NOMO-1 (cell line): ENCODE results near the gene RPS26.
"Not testable (repeated sequence)": the region's sequence is repeated elsewhere in the genome, so short reads cannot be mapped to it uniquely, and the experiment has no call there.

Source experiments
- DNase-seq, 2 experiments: peaks; one replicate each; lab custom pipeline; 2025; ENCODE audit not compliant: unreplicated experiment in 2 of 2; lab: John Stamatoyannopoulos, UW

The RPS26 gene

DNA sequence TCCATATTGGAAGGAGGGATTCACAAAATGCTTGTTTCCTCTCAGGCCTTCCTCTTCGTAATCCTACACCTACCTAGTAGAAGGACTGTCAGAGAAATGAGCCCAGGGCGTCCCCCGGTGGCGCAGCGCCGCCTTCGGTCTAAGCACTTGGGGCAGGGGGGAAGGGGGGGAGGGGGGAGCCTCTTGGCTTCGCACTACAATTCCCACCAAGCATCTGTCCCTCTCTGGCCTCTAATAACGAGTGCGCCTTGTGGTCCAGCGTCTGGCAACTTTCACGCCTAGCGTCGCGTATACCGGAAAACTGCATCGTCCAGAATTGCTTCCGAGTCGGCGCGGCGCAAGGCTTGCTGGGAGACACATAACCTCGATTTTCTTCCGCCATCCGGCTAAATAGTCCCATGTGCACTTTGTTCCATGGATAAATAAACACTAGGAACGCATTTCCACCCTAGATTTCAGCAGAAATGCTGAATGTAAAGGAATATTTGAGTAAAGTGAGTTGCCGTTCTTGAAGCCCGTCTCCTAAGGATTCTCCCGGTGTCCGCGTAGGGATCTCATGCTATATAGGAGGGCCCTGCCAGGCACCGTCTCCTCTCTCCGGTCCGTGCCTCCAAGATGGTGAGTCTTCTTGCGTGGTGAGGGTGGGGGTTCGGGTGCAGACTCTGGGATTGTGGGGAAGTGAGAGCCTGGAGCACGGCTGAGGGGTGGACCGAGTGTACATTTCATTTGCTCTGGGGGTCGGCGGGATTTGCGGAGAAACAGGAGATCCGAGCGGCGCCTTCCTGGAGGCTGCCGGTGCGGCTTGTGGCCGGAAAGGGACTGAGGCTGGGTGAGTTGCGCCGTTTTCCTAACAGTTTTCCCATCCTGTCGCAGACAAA lies at the start of gene RPS26:
RPS26 (plus strand) TSS at position 367 of the 878 bp plus-strand sequence; CDS start at position 616, 249 bp downstream.
- peak; percentile 98 to 99 for DNase-seq

DNA sequence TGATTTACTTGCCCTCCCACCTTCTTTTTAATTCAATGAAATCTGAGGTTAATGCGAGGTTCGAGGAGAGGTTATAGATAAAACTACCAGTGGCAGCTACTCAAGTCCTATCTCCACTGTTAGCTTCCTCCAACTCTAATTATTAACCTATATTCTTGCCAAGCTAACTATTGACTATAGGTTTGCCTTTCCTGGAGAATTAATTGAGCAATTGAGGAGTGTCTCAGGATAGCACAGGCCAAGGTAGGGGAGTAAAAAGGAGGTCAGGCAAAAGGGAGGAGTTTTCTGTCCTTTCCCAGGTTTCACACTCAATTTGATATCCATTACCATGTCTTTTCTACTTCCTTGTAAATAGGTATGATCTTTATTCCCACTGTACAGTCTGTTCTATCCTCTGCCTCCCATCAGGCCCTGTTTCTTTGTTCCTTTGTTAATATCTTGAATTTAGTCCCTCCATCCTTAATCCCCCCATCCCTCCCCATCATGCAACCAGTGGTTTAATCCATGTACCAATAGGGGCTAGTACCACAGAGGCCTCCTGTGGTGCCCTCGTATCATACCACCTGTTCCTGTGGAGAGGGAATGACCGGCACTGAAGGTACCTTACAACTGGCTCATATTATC lies 48.4 kb upstream of the RPS26 start:
- DNase-seq = no peak

DNA sequence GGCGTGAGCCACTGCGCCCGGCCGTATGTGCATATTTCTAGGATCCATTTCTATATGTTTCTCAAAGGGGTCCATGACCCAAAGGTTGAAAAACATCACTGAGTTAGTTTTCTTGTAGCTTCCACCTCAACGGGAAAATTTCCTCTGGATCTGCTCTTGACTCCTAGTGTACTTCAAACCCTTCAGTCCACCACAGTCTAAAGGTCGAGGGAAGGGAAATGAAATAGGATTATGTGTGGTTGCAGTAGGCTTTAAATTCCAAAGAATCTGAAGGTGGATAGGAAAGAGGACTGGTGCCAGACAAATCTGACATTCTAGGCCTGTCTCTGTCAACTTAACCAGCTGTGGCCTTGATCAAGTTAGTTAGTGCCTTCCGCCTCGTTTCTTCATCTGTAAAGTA lies 46.4 kb upstream of the RPS26 start:
- DNase-seq = no peak

DNA sequence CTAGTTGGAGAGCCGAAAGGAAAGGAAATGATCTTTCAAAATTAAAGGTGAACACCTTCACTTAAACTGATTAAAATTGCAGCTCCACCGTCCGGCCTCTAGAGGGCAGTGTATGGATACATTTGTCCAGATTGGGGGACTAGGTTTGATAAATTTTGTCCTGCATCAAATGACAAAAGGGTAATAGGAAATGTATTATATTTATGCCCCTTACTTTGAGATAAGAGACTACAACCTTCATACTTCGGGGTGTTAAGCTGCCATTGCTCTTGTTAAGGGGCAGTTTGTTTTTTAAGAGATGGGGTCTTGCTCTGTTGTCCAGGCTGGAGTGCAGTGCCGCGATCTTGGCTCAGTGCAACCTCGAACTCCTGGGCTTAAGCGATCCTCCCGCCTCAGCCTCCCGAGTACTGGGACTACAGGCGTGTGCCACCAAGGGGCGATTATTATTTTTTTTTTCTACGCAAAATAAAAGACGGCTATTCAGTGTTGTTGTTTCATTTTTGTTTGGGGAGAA lies 45.5 kb upstream of the RPS26 start:
- peak; percentile 43 to 68 for DNase-seq

DNA sequence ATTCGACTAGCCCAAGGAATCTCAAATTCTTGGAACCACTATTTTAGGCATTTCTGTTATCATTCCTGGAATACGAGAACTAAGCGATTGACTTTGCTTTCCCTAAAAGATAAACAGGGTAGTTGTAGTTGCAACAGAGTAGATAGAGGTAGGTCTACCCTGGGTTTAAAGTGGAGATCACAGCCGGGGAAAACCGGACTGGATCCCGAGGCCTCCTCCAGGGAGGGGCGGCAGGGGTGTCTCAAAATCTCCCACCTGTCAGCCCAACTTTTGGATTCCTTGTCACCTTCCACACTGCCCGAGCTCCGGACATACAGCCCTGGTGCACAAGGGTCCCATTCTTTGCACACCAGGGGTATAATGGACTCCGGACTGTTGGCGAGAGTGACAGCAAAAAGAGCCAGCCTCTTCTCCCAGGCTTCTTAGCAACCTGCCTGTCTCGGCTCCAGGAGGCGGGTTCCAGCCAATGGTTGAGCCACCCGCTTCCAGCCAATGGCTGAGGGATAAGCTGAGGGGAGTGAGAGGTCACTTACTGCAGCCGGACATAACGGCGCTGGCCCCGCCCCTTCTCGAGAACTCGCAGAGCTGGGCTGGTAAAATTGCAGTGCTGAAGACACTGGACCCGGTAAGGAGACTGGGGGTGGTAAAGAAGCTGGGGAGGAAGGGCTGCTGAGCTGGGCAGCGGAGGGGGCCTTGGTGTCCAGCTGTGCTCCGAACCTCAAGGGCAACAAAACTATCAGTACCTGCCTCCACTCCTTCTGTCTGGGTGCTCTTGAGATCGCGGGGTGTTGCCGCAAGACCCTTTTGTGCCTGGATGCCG lies 44.8 kb upstream of the RPS26 start, which contains the start of gene SUOX:
SUOX (plus strand) TSS at position 562 of the 820 bp plus-strand sequence. CDS start 4,946 bp downstream, outside the sequence.
- DNase-seq = peak; percentile 90 to 97

DNA sequence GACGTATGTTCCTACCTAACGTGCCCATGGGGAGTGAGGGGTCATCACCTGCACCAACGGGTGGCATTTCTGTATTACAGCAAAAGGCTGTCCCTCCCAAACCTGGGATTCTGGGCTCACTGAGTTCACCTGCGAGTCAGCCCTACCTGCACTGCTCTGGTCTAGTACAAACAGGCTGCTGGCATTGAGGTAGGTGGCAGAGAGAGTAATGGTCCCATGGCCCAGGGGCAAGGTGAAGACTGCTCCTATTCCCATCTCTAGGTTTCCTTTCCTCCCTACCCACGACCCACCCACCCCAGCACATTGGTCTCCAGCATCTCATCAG lies 44.2 kb upstream of the RPS26 start:
- no peak for DNase-seq

DNA sequence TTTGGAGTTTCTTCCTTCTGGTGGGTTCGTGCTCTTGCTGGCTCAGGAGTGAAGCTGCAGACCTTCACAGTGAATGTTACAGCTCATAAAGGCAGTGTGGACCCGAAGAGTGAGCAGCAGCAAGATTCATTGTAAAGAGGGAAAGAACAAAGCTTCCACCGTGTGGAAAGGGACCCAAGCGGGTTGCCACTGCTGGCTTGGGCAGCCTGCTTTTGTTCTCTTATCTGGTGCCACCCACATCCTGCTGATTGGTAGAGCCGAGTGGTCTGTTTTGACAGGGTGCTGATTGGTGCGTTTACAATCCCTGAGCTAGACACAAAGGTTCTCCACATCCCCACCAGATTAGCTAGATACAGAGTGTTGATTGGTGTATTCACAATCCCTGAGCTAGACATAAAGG lies 42.2 kb upstream of the RPS26 start:
- DNase-seq = not testable (repeated sequence)

DNA sequence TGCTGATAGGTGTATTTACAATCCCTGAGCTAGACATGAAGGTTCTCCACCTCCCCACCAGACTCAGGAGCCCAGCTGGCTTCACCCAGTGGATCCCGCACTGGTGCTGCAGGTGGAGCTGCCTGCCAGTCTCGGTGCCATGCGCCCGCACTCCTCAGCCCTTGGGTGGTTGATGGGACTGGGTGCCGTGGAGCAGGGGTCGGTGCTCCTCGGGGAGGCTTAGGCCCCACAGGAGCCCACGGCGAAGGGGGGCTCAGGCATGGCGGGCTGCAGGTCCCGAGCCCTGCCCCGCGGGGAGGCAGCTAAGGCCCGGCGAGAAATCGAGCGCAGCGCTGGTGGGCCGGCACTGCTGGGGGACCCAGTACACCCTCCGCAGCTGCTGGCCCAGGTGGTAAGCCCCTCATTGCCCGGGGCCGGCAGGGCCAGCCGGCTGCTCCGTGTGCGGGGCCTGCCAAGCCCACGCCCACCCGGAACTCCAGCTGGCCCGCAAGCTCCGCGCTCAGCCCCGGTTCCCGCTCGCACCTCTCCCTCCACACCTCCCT lies 41.6 kb upstream of the RPS26 start:
- not testable (repeated sequence) for DNase-seq

DNA sequence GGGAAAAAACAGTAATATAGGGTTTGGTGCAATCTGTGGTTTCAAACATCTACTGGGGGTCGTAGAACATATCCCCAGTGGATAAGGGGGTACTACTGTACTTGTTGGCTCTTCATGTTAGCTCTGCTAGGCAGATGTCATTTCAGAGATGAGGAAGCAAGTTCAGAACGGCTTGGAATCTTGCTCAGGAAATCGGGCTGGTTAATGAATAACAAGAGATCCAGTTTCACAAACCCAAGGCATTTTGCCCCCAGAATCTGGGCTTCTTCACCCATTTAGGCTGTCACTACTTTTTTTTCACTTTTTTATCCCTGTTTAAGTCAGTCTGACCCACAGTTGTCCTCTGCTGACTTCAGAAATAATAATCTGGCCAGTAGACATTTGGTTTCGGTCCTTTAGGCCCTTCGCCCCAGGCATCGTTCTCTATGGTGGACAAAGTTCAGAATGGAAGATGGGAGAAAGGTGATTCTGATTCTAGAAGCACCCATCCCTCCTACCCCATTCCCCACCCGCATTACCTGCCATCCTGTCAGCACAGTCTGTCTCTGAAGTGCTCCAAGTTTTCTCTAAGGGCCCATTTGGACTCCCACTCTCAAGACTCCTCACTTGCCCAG lies 40.1 kb upstream of the RPS26 start:
- no peak for DNase-seq

DNA sequence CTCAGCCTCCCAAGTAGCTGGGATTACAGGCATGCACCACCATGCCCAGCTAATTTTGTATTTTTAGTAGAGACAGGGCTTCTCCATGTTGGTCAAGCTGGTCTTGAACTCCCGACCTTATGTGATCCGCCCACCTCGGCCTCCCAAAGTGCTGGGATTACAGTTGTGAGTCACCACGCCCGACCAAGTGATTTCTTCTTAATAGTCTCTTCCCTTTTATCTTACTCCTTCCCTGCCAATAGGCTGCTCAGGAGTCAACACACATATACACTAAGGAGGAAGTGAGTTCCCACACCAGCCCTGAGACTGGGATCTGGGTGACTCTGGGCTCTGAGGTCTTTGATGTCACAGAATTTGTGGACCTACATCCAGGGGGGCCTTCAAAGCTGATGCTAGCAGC lies 38.3 kb upstream of the RPS26 start:
- not testable (repeated sequence) for DNase-seq

DNA sequence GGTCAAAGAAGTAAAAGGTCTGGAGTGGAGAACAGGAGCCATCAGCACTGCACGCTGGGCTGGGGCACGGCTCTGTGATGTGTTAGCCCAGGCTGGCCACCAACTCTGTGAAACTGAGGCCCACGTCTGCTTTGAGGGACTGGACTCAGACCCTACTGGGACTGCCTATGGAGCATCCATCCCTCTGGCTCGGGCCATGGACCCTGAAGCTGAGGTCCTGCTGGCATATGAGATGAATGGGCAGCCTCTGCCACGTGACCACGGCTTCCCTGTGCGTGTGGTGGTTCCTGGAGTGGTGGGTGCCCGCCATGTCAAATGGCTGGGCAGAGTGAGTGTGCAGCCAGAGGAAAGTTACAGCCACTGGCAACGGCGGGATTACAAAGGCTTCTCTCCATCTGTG lies 37.5 kb upstream of the RPS26 start:
- no peak for DNase-seq

DNA sequence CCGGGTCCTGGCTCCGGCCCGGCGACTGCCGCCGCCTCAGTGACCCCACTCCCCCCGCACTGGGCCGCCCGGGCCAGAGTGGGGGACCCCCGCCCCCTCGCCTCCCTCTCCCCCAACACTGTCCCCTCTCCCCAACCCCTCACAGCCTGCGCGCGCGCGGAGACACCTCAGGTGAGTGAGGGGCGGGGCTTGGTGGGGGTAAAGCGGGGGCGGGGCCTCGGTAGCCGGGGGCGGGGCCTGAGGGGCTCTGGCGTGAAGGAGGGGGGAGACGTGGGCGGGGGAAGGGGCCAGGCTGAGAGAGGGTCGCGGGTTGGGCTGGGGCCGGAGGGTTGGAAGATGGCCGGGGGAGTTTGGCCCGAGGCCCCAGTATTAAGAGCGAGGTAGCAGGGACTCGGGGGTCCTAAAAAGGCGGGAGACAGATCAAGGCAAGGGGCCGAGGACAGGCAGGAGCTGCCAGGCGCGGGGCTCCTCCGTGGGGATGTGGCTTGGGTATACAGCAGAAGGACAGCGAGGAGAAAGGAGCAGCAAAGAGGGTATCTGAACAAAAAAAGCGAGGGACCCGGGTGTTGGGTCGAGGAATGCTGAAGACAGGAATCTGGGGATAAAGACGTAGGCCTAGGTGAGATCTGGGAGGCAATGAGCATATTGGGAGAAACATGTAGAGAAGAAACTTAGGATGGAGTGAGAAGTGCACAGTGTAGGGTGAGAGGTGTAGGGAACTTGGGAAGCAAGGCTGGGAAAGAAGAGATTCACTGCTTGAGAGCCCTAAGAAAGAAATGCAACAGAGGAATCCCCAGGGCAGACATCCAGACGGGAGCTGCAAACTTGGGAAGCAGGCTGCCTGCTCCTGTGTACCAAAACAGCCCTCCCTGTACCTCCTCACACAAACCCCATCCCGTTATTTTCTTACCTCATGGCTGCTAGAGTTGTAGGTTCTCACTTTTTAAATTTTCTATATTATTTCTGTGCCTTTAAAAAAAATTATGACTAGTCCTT lies 33.9 kb upstream of the RPS26 start:
- no peak for DNase-seq

DNA sequence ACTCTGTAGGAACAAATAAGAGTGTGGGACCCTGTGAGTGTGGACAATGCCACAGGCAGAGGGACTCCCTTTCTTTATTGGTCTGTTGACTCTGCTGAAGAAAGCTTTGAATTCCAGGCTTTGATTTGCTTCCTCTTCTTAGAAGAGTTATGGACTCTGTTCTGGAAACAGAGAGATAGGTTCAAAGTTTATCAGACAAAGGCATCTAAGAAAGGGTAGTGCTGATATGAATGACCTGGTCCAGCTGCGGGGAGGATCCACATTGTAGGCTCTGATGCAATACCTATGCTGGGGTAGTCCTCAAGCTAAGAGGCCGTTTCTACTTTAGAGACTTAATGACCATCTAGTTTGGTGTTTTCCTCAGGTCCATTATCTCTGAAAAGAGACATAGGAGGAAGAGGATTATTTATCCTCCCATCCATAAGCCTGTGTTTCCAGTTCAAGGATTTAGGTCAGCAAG lies 31.6 kb upstream of the RPS26 start:
- DNase-seq = no peak

DNA sequence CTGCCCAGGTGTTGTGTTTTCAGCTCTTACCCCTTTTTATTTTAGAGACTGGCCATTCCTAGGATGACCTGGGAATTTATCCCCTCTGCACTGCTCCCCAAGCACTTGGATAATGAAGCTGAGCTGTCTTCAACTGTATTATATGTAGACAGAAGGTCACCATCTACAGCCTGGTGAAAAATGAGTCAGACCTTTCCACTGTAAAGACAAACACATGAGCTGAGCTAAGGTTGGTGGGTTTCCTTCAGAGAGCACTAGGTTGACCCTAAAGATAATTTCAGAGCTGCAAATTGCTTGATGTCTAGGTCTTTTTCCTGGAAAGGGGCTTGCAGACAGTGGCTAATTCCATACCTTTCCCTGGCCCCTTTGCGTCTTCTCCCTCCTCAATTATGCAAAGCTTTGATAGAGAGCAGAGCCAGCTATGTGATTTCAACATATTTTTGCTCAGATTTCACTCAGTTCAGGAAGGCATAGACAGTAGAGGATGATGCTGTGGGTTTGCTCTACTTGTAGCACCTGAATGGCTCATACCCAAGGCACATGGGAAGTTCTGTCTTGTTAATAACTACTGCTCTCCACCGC lies 30.1 kb upstream of the RPS26 start:
- no peak for DNase-seq

DNA sequence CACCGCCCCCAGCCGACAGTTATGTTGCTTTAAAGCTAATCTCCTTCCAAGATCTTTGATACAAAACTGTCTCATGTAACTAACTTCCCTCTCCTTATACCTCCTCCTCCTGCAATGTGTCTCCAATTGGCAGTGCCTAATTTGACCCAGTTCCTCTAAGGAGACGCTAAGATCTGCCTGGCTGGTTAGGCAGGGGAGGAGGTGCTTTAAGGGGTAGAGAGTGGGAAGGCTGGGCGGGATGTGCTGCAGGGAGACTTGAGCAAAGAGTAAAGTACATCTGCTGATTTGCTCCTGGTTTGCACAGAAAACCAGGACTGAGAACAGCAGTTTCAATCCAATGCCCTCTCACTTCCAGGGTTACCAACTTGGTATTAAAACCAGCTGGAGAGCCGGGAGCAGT lies 28.2 kb upstream of the RPS26 start:
- no peak for DNase-seq

DNA sequence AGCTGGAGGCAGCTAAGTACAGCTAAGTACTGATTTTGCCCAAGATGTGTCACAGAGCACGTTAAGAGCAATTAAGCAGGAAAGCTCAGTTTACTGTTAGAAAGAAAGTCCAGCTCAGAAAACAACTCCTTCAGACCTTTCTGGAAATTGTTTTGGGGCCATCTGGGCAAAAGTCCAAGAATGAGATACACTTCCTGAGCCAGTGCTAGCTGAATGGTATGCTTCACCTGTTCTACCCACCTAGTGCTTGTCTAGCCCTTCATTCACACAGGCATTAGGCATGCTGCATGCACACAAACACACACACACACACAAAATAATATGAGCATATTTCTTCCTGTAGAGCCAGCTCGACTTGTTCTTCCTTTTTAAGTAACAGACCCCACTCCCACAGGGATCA lies 27.5 kb upstream of the RPS26 start:
- DNase-seq = no peak

DNA sequence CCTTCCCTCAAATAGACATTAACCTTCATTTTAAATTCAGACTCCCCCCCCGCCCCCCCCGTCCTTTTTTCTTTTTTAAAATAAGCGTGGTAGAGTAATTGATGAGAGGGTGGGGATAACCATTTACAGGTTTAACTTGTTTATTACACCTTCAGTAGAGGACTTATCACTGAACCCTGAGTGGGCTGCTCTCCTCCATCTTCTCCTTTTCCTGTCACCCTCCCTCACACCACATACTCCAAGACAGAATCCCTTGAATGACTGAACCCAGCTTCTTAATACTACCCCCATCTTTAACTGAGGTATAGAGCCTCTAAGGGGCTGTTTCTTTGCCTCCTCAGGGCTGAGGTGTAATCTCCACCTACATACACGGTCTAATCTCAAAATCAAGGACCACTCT lies 24.5 kb upstream of the RPS26 start:
- no peak for DNase-seq

DNA sequence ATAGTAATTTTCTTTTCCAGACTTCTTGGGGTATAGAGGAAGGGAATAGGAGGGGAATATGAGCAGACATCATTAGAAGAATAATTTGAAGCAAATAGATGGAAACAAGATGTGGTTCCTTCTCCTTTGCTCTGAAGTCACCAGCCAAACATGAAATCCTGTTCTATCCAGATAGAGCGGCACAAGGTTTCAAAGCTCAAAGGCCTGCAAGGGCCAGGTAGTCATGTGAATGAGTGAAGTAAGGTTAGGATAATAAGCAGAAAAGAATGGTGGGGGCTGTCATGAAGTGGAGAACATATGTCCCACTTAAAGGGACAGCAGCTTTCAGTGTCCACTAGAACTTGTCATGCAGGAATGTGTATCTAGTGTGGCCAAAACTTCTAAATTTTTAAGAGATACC lies 23.4 kb upstream of the RPS26 start:
- DNase-seq = no peak
